HepG2 (cell line): ENCODE measurements around the gene GADL1. TPM values are rescaled to one million over a fixed set of nuclear protein-coding genes. Genes with fewer than 3 reads are reported as not detected.

ENCODE experiments used
- ATAC-seq: fragments of 200-7000 bp; cut with Tn5 transposase; 3 replicates; pipeline ENCODE4 v1.9.1; 2020; ENCODE audit warnings: mild to moderate bottlenecking, moderate library complexity
- BruUV-seq: library from RNA; stranded (reverse); fragments of 400-500 nt; replicated peaks from 2 replicates; lab custom pipeline; 2021; lab: Mats Ljungman, UMichigan
- CTCF ChIA-PET: fragments of 300-600 bp; formaldehyde crosslinking; extraction: SDS; loops from one replicate; lab custom pipeline; 2021; ENCODE audit warnings: low total read pairs, inconsistent platforms, low intra/inter-chr PET ratio; lab: Yijun Ruan, JAX
- POLR2A ChIA-PET: fragments of 350-600 bp; sonication (Branson Sonifier 250); formaldehyde crosslinking; loops from one replicate; lab custom pipeline; 2020; ENCODE audit warnings: antibody characterized with exemption, inconsistent platforms; lab: Yijun Ruan, JAX
- DNase-seq: peaks from one replicate; pipeline ENCODE4 v3.0.0-alpha.2; 2015; ENCODE audit warnings: low spot score
- FAIRE-seq: peaks from 3 replicates; lab custom pipeline; 2011; peaks lifted over from hg19 to GRCh38; lab: Jason Lieb, UNC
- H2AFZ ChIP-seq: one replicate; pipeline ENCODE4 v1.6.1; 2011; ENCODE audit warnings: low read length, inconsistent platforms
- H3K27ac ChIP-seq: fragments of 300-600 bp; 3 replicates; pipeline ENCODE4 v1.8.0; 2011; ENCODE audit warnings: mixed run types, mild to moderate bottlenecking, mixed read lengths, low read length, inconsistent platforms; ENCODE audit not compliant: insufficient read depth; ENCODE audit errors: extremely low read length
- H3K27me3 ChIP-seq, 2 experiments: fragments of 200-600 bp in 1 of 2; 2 replicates in 1 of 2; 3 replicates in 1 of 2; pipeline versions ENCODE4 v1.6.0 to v1.8.0; 2011; ENCODE audit warnings: low read length in 2 of 2, mild to moderate bottlenecking in 2 of 2, moderate library complexity in 2 of 2, inconsistent platforms in 1 of 2; ENCODE audit not compliant: insufficient read depth in 2 of 2, control insufficient read depth in 1 of 2
- H3K36me3 ChIP-seq, 2 experiments: fragments of 200-600 bp in 1 of 2; replicated peaks in 1 of 2; 2 replicates in 1 of 2; 3 replicates in 1 of 2; pipeline versions ENCODE4 v1.5.1 to v1.8.0; 2011; ENCODE audit warnings: low read length in 2 of 2, inconsistent platforms in 1 of 2; ENCODE audit not compliant: insufficient read depth in 2 of 2, control insufficient read depth in 1 of 2
- H3K4me1 ChIP-seq: 2 replicates; pipeline ENCODE4 v1.5.1; 2012; ENCODE audit warnings: low read length, inconsistent platforms; ENCODE audit not compliant: insufficient read depth
- H3K4me2 ChIP-seq: 2 replicates; pipeline ENCODE4 v1.6.0; 2011; ENCODE audit warnings: low read depth, low read length, inconsistent platforms
- H3K4me3 ChIP-seq, 3 experiments: fragments of 200-600 bp in 1 of 3; sonication (generic), shearing (Covaris generic) in 1 of 3; replicated peaks in 1 of 3; 2 replicates each; pipeline ENCODE4 v1.5.1; 2011 to 2016; ENCODE audit warnings: low read length in 3 of 3, inconsistent platforms in 2 of 3, low read depth in 2 of 3, mild to moderate bottlenecking in 2 of 3, control low read depth in 1 of 3, mixed read lengths in 1 of 3; ENCODE audit not compliant: insufficient read depth in 1 of 3
- H3K79me2 ChIP-seq: one replicate; pipeline ENCODE4 v1.6.1; 2011; ENCODE audit warnings: low read length, inconsistent platforms; ENCODE audit not compliant: insufficient read depth
- H3K9ac ChIP-seq: 2 replicates; pipeline ENCODE4 v1.6.0; 2011; ENCODE audit warnings: mild to moderate bottlenecking, low read depth, low read length, inconsistent platforms; ENCODE audit not compliant: insufficient read depth
- H3K9me3 ChIP-seq: 2 replicates; pipeline ENCODE4 v1.5.1; 2012; ENCODE audit warnings: mild to moderate bottlenecking, low read length
- H4K20me1 ChIP-seq: 2 replicates; pipeline ENCODE4 v1.6.0; 2011; ENCODE audit warnings: inconsistent platforms, mild to moderate bottlenecking, low read length, moderate library complexity; ENCODE audit not compliant: insufficient read depth
- FOXC1 ChIP-seq: sonication (generic); formaldehyde crosslinking; IDR thresholded peaks from 2 replicates; pipeline ENCODE4 v1.8.0; 2022; ENCODE audit warnings: mild to moderate bottlenecking, missing genetic modification reagents, borderline replicate concordance
- KAT2B ChIP-seq: fragments of 150-350 bp; IDR thresholded peaks from 2 replicates; pipeline ENCODE4 v1.6.1; 2014; ENCODE audit warnings: low read depth, low read length, borderline replicate concordance
- MXD1 ChIP-seq: sonication (generic); formaldehyde crosslinking; IDR thresholded peaks from 2 replicates; pipeline ENCODE4 v1.4.0; 2020; ENCODE audit warnings: mild to moderate bottlenecking, missing genetic modification reagents
- NCOA2 ChIP-seq: sonication (generic); formaldehyde crosslinking; IDR thresholded peaks from 2 replicates; pipeline ENCODE4 v1.8.0; 2022; ENCODE audit warnings: inconsistent platforms
- NFKBIZ ChIP-seq: IDR thresholded peaks from 2 replicates; pipeline ENCODE4 v1.6.1; 2018; ENCODE audit warnings: missing genetic modification reagents, missing compliant biosample characterization
- SIX4 ChIP-seq: sonication (generic); formaldehyde crosslinking; IDR thresholded peaks from 2 replicates; pipeline ENCODE4 v1.4.0; 2020; ENCODE audit warnings: missing genetic modification reagents
- SMAD1 ChIP-seq: sonication (generic); formaldehyde crosslinking; IDR thresholded peaks from 2 replicates; pipeline ENCODE4 v1.4.0; 2020; ENCODE audit warnings: missing genetic modification reagents, low read depth, mild to moderate bottlenecking, borderline replicate concordance
- SRF ChIP-seq: IDR thresholded peaks from 2 replicates; pipeline ENCODE4 v1.6.1; 2011; ENCODE audit warnings: mild to moderate bottlenecking, low read depth, low read length, moderate library complexity
- ZNF333 ChIP-seq: sonication (generic); formaldehyde crosslinking; IDR thresholded peaks from 2 replicates; pipeline ENCODE4 v1.4.0; 2020; ENCODE audit warnings: mild to moderate bottlenecking, missing genetic modification reagents, borderline replicate concordance
- ZNF549 ChIP-seq: sonication (generic); formaldehyde crosslinking; IDR thresholded peaks from 2 replicates; pipeline ENCODE4 v1.5.0; 2020; ENCODE audit warnings: missing genetic modification reagents
- ZNF766 ChIP-seq: sonication (generic); formaldehyde crosslinking; IDR thresholded peaks from 2 replicates; pipeline ENCODE4 v1.5.0; 2020; ENCODE audit warnings: missing genetic modification reagents, borderline replicate concordance
- WGBS: methylation state at CpG from one replicate; pipeline ENCODE4 v1.1.6; 2017; ENCODE audit warnings: low lambda C conversion rate; 5-methylcytosine and 5-hydroxymethylcytosine counted together
- in situ Hi-C: cut with HindIII; loops from 2 replicates; pipeline ENCODE4 v1.10.0; 2017; ENCODE audit warnings: low pct_unique_long_range_greater_than_20kb; ENCODE audit not compliant: extremely low pct_ligation_motif_present
- intact Hi-C: fragments of 100-400 bp; cut with micrococcal nuclease; formaldehyde crosslinking; loops from one replicate; pipeline ENCODE4 v1.10.0; 2022; ENCODE audit not compliant: unreplicated experiment
- polyA plus RNA-seq, 8 experiments: library from polyadenylated mRNA; depleted of rRNA in 3 of 8; stranded (reverse) in 7 of 8; unstranded in 1 of 8; fragments of >200 nt; fragmentation: Illumina TruSeq in 4 of 8; extraction: Trizol in 4 of 8; gene quantifications; 2 replicates each; pipeline versions ENCODE4 v1.2.1 to v1.2.3, GENCODE V29; 2011 to 2016; ENCODE audit warnings: low read depth in 4 of 8, missing spikeins in 1 of 8, mixed read lengths in 1 of 8; ENCODE audit not compliant: insufficient read depth in 1 of 8
- total RNA-seq, 5 experiments: library from RNA; depleted of rRNA; stranded (reverse); fragments of >200 nt; fragmentation: Illumina TruSeq; extraction: Trizol; gene quantifications; 2 replicates each; pipeline ENCODE4 v1.2.3, GENCODE V29; 2016; ENCODE audit warnings: low read depth in 1 of 5
- TF ChIP-seq, protein P1 (sequence below): sonication (generic); formaldehyde crosslinking; IDR thresholded peaks from 2 replicates; pipeline ENCODE4 v1.4.0; 2020; ENCODE audit warnings: missing genetic modification reagents, mild to moderate bottlenecking, borderline replicate concordance
- TF ChIP-seq, protein P2 (sequence below): sonication (generic); formaldehyde crosslinking; IDR thresholded peaks from 2 replicates; pipeline ENCODE4 v1.5.0; 2020; ENCODE audit warnings: missing genetic modification reagents, mild to moderate bottlenecking, borderline replicate concordance
- TF ChIP-seq, protein P3 (sequence below): sonication (generic); formaldehyde crosslinking; IDR thresholded peaks from 2 replicates; pipeline ENCODE4 v1.8.0; 2022; ENCODE audit warnings: mild to moderate bottlenecking, missing genetic modification reagents, moderate library complexity
- TF ChIP-seq, protein P4 (sequence below): sonication (generic); formaldehyde crosslinking; IDR thresholded peaks from 2 replicates; pipeline ENCODE4 v1.5.0; 2020; ENCODE audit warnings: missing genetic modification reagents
- TF ChIP-seq, protein P5 (sequence below): sonication (generic); formaldehyde crosslinking; IDR thresholded peaks from 2 replicates; pipeline ENCODE4 v1.4.0; 2020; ENCODE audit warnings: missing genetic modification reagents

GADL1 gene
- total and polyA plus RNA-seq, 2 of the 13 experiments (the other 11 are each of a cell fraction or from before 2014, with no cell fraction given) = not detected

- in situ Hi-C loops = no loop called here
- no peak overlapping the region for H2AFZ ChIP-seq
- no peak for ATAC-seq
- DNase-seq = no peak
- H3K36me3 ChIP-seq = no peaks in the 10 kb centered on the region
- no peaks in the 10 kb centered on the region for H4K20me1 ChIP-seq
- FAIRE-seq = no peak
- POLR2A ChIA-PET = no interaction called here
- CTCF ChIA-PET = no interaction called here
- no peak overlapping the region for H3K27ac ChIP-seq
- no peak for TF ChIP-seq ZNF549
- no peak for TF ChIP-seq ZNF333 (CRISPR knock-in tag)
- TF ChIP-seq, protein P1, sequence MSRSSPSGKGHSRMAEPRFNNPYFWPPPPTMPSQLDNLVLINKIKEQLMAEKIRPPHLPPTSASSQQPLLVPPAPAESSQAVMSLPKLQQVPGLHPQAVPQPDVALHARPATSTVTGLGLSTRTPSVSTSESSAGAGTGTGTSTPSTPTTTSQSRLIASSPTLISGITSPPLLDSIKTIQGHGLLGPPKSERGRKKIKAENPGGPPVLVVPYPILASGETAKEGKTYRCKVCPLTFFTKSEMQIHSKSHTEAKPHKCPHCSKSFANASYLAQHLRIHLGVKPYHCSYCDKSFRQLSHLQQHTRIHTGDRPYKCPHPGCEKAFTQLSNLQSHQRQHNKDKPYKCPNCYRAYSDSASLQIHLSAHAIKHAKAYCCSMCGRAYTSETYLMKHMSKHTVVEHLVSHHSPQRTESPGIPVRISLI (CRISPR knock-in tag) = no peak
- TF ChIP-seq, protein P2, sequence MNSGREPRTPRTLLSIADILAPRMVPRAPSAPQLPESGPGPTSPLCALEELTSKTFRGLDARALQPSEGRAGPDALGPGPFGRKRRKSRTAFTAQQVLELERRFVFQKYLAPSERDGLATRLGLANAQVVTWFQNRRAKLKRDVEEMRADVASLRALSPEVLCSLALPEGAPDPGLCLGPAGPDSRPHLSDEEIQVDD = no peak
- no peak for TF ChIP-seq ZNF766
- TF ChIP-seq SIX4 (CRISPR knock-in tag) = no peak
- no peak for TF ChIP-seq NFKBIZ (CRISPR knock-in tag)
- no peak for TF ChIP-seq MXD1 (CRISPR knock-in tag)
- TF ChIP-seq, protein P3, sequence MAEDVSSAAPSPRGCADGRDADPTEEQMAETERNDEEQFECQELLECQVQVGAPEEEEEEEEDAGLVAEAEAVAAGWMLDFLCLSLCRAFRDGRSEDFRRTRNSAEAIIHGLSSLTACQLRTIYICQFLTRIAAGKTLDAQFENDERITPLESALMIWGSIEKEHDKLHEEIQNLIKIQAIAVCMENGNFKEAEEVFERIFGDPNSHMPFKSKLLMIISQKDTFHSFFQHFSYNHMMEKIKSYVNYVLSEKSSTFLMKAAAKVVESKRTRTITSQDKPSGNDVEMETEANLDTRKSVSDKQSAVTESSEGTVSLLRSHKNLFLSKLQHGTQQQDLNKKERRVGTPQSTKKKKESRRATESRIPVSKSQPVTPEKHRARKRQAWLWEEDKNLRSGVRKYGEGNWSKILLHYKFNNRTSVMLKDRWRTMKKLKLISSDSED (CRISPR knock-in tag) = no peak
- TF ChIP-seq SRF = no peak
- no peak for TF ChIP-seq NCOA2
- no peak for TF ChIP-seq FOXC1 (CRISPR knock-in tag)
- no peak for TF ChIP-seq SMAD1
- no peak for TF ChIP-seq KAT2B
- TF ChIP-seq, protein P4, sequence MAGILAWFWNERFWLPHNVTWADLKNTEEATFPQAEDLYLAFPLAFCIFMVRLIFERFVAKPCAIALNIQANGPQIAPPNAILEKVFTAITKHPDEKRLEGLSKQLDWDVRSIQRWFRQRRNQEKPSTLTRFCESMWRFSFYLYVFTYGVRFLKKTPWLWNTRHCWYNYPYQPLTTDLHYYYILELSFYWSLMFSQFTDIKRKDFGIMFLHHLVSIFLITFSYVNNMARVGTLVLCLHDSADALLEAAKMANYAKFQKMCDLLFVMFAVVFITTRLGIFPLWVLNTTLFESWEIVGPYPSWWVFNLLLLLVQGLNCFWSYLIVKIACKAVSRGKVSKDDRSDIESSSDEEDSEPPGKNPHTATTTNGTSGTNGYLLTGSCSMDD (CRISPR knock-in tag) = no peak
- TF ChIP-seq, protein P5, sequence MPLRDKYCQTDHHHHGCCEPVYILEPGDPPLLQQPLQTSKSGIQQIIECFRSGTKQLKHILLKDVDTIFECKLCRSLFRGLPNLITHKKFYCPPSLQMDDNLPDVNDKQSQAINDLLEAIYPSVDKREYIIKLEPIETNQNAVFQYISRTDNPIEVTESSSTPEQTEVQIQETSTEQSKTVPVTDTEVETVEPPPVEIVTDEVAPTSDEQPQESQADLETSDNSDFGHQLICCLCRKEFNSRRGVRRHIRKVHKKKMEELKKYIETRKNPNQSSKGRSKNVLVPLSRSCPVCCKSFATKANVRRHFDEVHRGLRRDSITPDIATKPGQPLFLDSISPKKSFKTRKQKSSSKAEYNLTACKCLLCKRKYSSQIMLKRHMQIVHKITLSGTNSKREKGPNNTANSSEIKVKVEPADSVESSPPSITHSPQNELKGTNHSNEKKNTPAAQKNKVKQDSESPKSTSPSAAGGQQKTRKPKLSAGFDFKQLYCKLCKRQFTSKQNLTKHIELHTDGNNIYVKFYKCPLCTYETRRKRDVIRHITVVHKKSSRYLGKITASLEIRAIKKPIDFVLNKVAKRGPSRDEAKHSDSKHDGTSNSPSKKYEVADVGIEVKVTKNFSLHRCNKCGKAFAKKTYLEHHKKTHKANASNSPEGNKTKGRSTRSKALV = no peak
- H3K79me2 ChIP-seq = no peaks in the 10 kb centered on the region
- no peaks in the 10 kb centered on the region for H3K9me3 ChIP-seq
- intact Hi-C loops = no loop called here
- no peak overlapping the region for H3K4me3 ChIP-seq
- H3K9ac ChIP-seq = no peak overlapping the region
- H3K27me3 ChIP-seq = no peaks in the 10 kb centered on the region; a peak in 2 of 5 replicates
- H3K4me1 ChIP-seq = no peaks in the 10 kb centered on the region
- no peak overlapping the region for H3K4me2 ChIP-seq
- no TSS peak for BruUV-seq
- 41% methylated on average over 6 of the region's 6 CpGs for WGBS
These were observed 83.8 kb downstream of the GADL1 start for GRCh38 chr3:30810625-30811024.
